K562 (cell line): ENCODE data around the gene CTBP2. TPM values are rescaled to one million over a fixed set of nuclear protein-coding genes. Genes with fewer than 3 reads are reported as not detected.

Source experiments
- BMI1 ChIP-seq: fragments of 150-350 bp; IDR thresholded peaks from 2 replicates; pipeline ENCODE4 v1.6.1; 2014; ENCODE audit warnings: low read length
- CREB3L1 ChIP-seq: fragments of 450-650 bp; IDR thresholded peaks from 2 replicates; pipeline ENCODE4 v1.6.1; 2014; ENCODE audit warnings: low read depth, mild to moderate bottlenecking, moderate library complexity, borderline replicate concordance
- DACH1 ChIP-seq: fragments of 450-650 bp; IDR thresholded peaks from 2 replicates; pipeline ENCODE4 v1.6.1; 2018; ENCODE audit not compliant: partially characterized antibody
- HLTF ChIP-seq: fragments of 450-650 bp; IDR thresholded peaks from 2 replicates; pipeline ENCODE4 v1.6.1; 2016
- MCM7 ChIP-seq, 2 experiments: fragments of 450-650 bp; IDR thresholded peaks; 2 replicates each; pipeline ENCODE4 v1.6.1; 2016 to 2018
- MED1 ChIP-seq: sonication (generic); formaldehyde crosslinking; IDR thresholded peaks from 2 replicates; pipeline ENCODE4 v1.8.1; 2023; ENCODE audit warnings: missing genetic modification reagents, borderline replicate concordance
- SMARCA4 ChIP-seq: fragments of 450-650 bp; IDR thresholded peaks from 2 replicates; pipeline ENCODE4 v1.6.1; 2016
- TSHZ1 ChIP-seq: fragments of 250-450 bp; sonication (Bioruptor Pico); IDR thresholded peaks from 2 replicates; pipeline ENCODE4 v1.4.0; 2020; ENCODE audit warnings: mild to moderate bottlenecking, moderate library complexity
- ZNF282 ChIP-seq: sonication (generic); formaldehyde crosslinking; IDR thresholded peaks from 2 replicates; pipeline ENCODE4 v1.8.1; 2023; ENCODE audit warnings: missing genetic modification reagents
- polyA plus RNA-seq, 8 experiments: library from polyadenylated mRNA; depleted of rRNA in 4 of 8; stranded (reverse) in 5 of 8; unstranded in 3 of 8; fragments of >200 nt; fragmentation: Nextera tagmentation in 2 of 8; fragmentation: Illumina TruSeq in 1 of 8; extraction: Ambion mirVana in 2 of 8; extraction: Trizol in 1 of 8; gene quantifications; 2 replicates each; pipeline versions ENCODE4 v1.2.1 to v1.2.3, GENCODE V29; 2011 to 2014; ENCODE audit warnings: inconsistent platforms in 1 of 8, missing spikeins in 1 of 8
- total RNA-seq, 7 experiments: library from RNA; depleted of rRNA in 6 of 7; stranded (reverse); fragments of >200 nt in 6 of 7; fragmentation: Illumina TruSeq in 2 of 7; extraction: Trizol in 2 of 7; gene quantifications; 2 replicates each; pipeline versions ENCODE4 v1.2.1 to v1.2.3, GENCODE V29; 2011 to 2021; ENCODE audit warnings: low replicate concordance in 1 of 7
- TF ChIP-seq, protein P1 (sequence below), 2 experiments: IDR thresholded peaks; 2 replicates each; pipeline ENCODE4 v1.6.1; 2011; ENCODE audit warnings: borderline replicate concordance in 1 of 2, control low read depth in 1 of 2, low read depth in 1 of 2, low read length in 1 of 2, mild to moderate bottlenecking in 1 of 2, mixed read lengths in 1 of 2, moderate library complexity in 1 of 2; ENCODE audit not compliant: insufficient read depth in 1 of 2, insufficient read length in 1 of 2, poor library complexity in 1 of 2, severe bottlenecking in 1 of 2; ENCODE audit errors: extremely low read depth in 1 of 2
- TF ChIP-seq, protein P2 (sequence below): IDR thresholded peaks from 3 replicates; pipeline ENCODE4 v1.6.1; 2011; ENCODE audit warnings: borderline replicate concordance, mild to moderate bottlenecking, moderate library complexity; ENCODE audit not compliant: insufficient read length; ENCODE audit errors: extremely low read depth
- TF ChIP-seq, protein P3 (sequence below): fragments of 250-450 bp; sonication (Bioruptor Pico); IDR thresholded peaks from 2 replicates; pipeline ENCODE4 v1.4.0; 2020

The CTBP2 gene
- total and polyA plus RNA-seq, 9 of the 15 experiments (the other 6 are each of a cell fraction or from before 2014, with no cell fraction given), result 1.3 to 8.8 (median 5.1) TPM

GRCh38 chr10:125144693-125145623 is 15.4 kb downstream of the CTBP2 start (continued):
- TF ChIP-seq, protein P1, sequence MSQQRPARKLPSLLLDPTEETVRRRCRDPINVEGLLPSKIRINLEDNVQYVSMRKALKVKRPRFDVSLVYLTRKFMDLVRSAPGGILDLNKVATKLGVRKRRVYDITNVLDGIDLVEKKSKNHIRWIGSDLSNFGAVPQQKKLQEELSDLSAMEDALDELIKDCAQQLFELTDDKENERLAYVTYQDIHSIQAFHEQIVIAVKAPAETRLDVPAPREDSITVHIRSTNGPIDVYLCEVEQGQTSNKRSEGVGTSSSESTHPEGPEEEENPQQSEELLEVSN (IDR thresholded peaks at IDR 0.05; ENCODE audit: borderline replicate concordance in 1 of 2, extremely low read depth in 1 of 2, insufficient read depth in 1 of 2, insufficient read length in 1 of 2, low read depth in 1 of 2, low read length in 1 of 2, poor library complexity in 1 of 2, severe bottlenecking in 1 of 2), result no peak
- TF ChIP-seq SMARCA4 (peak; percentile 40; the same call in 1 of the 2 replicates), ZNF282 (no peak), BMI1 (no peak), TSHZ1 (CRISPR knock-in tag) (no peak), DACH1 (no peak), MED1 (CRISPR knock-in tag) (no peak), CREB3L1 (no peak), HLTF (no peak), MCM7 (IDR thresholded peaks at IDR 0.05) (no peak)
- TF ChIP-seq, protein P2, sequence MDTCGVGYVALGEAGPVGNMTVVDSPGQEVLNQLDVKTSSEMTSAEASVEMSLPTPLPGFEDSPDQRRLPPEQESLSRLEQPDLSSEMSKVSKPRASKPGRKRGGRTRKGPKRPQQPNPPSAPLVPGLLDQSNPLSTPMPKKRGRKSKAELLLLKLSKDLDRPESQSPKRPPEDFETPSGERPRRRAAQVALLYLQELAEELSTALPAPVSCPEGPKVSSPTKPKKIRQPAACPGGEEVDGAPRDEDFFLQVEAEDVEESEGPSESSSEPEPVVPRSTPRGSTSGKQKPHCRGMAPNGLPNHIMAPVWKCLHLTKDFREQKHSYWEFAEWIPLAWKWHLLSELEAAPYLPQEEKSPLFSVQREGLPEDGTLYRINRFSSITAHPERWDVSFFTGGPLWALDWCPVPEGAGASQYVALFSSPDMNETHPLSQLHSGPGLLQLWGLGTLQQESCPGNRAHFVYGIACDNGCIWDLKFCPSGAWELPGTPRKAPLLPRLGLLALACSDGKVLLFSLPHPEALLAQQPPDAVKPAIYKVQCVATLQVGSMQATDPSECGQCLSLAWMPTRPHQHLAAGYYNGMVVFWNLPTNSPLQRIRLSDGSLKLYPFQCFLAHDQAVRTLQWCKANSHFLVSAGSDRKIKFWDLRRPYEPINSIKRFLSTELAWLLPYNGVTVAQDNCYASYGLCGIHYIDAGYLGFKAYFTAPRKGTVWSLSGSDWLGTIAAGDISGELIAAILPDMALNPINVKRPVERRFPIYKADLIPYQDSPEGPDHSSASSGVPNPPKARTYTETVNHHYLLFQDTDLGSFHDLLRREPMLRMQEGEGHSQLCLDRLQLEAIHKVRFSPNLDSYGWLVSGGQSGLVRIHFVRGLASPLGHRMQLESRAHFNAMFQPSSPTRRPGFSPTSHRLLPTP, result no peak
- TF ChIP-seq, protein P3, sequence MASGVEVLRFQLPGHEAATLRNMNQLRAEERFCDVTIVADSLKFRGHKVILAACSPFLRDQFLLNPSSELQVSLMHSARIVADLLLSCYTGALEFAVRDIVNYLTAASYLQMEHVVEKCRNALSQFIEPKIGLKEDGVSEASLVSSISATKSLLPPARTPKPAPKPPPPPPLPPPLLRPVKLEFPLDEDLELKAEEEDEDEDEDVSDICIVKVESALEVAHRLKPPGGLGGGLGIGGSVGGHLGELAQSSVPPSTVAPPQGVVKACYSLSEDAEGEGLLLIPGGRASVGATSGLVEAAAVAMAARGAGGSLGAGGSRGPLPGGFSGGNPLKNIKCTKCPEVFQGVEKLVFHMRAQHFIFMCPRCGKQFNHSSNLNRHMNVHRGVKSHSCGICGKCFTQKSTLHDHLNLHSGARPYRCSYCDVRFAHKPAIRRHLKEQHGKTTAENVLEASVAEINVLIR (CRISPR knock-in tag), result no peak
